ENCODE data around the gene ENTPD6.

Gene ENTPD6

DNA sequence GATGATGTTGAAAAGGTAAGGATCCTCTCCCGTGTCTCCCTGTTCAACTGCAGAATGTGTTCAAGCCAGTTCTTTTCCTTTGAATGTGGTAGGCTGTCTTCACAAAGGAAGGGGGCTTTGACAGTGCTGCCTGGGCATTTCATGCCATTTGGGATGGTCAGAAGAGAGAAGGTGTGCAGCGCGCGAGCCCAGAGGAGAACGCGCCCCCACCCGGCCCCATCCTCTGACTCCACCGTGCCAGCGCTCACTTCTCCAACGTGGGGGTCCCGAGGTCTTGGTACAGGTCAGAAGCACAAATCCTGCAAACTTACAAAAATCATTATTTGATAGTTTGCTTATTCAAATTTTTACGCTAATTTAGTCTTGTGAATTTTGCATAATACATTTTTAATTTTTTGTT, 14.4 kb downstream of the ENTPD6 start:
- no peak for DNase-seq

DNA sequence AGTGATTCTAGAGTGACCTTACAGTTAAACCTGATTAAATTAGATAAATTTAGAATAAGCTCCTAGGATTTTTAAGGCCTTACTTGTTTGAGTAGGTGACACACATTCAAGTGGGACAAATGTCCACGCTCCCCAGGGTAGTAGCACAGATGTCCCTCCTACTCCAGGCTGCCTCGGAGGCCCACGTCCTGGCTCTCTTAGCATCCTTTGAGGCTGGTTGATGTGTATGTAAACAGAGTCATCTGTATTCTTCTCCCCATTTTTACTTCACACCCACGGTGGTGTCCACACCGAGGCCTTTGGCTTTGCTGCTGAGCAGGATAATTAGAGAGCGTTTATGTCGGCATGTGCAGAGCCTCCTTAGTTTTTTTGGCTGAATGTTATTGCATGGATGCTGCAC, 15.8 kb downstream of the ENTPD6 start:
- no peak for DNase-seq

DNA sequence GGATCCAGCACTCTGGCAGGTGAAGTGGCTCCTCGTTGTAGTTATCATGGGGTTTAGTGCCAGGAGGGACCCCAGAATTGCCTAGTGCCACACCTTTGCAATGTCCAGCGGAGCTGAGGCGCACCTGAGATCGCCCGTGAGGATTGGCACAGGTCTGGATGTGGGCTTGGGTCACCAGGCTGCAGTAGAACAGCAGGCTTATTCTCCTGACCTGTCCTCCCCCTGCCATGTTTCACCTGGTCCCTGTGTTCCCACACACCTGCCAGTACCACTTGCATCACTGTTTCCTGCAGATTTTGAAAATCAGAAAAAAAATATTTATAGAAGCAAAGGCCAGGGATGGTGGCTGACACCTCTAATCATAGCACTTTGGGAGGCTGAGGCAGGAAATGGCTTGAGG, 16.7 kb downstream of the ENTPD6 start:
- DNase-seq: no peak

DNA sequence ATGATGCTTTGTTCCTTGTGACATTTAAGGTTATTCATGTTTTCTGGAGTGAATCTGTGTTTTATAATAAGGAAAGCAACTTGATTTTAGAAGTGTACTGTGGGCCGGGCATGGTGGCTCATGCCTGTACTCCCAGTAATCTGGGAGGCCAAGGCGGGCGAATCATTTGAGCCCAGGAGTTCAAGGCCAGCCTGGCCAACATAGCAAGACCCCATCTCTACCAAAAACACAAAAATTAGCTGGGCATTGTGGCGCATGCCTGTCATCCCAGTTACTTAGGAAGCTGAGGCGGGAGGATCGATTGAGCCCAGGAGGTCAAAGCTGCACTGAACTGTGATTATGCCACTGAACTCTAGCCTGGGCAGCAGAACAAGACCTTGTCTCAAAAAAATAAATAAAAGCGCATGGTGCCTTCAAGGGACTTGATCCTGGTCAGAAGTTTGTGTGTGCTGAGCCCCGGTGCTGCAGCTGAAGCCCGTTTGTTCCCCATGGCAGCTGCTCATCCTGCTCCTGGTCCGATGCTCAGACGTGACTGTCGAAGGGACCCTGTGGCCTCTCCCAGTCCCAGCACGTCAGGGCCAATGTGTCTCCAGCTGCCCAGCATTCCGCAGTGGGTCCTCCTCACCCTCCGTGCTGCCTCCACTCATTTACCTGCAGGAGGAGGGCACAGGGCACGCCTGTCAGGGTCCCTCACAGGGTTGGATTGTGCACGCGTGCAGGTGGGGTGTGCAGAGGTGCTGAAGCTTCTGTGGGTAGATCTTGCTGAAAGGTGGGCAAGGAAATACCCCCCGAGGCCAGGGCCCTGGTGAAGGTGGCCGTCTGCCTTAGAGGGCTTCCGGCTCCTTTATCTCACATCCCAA, 18.3 kb downstream of the ENTPD6 start:
- DNase-seq: no peak

DNA sequence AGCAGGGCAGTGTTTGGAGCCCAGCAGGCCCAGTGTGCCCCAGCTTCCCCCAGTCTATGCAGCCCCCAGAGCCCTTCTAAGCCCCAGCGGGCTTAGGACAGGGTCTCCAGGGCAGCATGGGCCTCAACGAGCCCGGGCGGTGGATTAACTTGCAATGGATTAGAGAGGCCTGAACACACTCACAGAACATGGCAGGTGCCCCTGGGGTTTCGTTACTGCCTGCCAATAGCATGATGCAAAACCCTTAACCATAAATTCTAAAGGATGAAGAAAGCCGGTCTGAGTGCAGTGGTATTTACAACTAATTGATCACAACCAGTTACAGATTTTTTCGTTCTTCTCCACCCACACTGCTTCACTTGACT, 18.9 kb downstream of the ENTPD6 start:
- no peak for DNase-seq

DNA sequence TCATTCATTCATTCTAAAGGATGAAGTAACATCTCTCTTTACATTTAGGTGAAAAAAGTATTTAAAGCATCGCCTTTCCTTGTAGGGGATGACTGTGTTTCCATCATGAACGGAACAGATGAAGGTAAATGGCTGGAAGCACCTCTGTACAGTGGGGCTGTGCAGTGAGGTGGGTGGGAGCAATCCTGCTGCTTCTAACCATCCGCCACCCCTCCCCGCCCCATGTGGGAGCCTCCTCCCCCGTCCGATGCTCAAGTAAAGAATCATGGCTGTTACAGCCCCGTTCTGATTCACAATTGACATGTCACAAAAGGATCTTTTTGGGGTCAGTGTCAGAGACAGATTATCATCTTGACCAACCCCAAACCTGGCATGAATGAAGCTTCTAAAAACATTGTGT, 19.3 kb downstream of the ENTPD6 start:
- no peak for DNase-seq

DNA sequence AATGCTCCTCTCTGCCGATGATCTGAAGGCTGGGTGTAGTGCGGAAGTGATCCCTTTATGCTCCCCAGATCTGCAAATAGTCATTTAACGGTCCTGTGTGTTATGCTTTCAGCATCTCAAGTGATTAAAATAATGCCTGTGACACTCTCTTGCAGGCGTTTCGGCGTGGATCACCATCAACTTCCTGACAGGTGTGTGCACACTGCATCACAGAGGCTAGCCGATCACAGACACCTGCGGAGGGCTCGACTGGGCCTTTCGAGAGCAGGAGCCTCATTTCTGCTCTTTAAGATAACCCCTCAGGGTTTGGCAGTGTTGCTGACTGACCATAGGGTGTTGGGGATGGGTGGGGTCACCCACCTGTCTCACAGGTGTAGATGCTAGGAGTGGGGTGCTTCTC, 20.0 kb downstream of the ENTPD6 start:
- DNase-seq: no peak

DNA sequence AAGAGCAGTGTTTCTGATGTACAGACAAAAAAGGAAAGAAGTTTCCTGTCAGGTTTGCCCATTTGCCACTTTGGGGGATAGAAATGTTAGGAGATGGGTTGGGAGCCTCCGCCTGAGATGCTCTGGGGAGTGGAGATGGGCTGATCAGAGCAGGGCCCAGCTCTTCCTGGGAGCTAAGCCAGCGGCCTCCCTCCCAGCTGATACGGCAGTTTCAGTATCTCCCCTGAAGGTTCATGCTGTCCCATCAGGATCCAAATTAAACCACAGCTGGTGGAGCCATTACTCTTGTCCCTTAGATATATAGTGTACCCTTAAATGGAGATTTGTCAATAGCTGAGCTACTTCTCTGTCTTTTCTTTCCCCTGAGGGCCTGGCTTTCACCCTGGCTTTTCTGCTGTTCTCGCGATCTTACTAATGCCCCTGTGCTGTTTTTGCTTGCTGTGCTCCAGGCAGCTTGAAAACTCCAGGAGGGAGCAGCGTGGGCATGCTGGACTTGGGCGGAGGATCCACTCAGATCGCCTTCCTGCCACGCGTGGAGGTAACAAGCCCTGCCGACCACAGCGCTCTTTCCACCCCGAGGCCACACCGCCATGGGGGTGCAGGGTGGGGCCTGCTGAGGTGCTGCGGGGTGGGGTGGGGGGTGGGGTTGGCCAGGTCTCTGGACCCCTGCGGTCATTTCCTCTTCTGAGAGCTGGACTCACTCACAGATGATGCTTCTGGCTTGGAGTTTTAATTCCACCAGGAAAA, 20.9 kb downstream of the ENTPD6 start:
- no peak for DNase-seq

DNA sequence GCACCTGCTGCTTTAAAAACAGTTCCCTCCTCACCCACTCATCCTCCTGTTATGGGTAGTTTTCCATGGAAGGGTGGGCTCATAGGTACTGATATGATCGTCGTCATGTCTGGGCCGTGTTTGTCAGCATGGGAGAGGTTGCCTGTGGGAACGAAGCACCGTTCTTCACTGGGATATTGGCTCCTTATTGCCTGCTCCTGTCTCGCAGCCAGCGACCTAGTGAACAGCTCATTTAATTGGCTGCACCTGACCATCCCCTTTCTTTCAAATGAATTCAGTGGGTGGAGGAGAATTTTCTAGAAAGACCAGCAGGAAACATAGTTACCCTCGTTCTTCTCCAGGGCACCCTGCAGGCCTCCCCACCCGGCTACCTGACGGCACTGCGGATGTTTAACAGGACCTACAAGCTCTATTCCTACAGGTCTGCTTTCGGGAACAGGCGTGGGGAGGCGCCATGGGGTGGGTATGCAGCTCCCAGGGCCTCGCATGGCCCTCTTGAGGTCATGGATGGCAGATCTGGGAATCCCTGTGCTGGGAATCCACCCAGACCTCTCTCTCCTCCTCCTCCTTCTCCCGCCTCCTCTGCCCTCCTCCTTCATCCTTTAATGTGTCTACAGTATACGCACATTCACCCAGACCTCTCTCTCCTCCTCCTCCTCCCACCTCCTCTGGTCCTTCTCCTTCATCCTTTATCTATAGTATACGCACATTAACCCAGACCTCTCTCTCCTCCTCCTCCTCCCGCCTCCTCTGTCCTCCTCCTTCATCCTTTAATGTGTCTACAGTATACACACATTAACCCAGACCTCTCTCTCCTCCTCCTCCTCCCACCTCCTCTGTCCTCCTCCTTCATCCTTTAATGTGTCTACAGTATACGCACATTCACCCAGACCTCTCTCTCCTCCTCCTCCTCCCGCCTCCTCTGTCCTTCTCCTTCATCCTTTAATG, 21.9 kb downstream of the ENTPD6 start:
- DNase-seq: no peak

DNA sequence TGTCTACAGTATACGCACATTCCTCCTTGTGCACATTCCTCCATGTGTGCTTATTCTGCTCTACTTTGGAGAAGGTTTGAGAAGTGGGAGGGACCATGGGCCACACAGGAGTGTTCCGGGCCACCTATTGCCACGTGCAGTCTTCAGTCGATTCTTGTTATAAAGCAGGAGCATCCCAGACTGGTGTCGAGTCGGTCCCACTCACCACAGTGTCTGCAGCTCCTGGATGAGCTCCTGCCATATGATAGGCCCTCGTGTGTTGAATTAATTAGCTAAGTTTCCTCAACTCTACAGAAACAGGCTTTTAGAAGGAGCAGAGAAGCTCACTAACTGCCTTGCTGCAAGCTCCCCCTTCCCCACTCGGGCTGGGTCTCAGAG, 22.6 kb downstream of the ENTPD6 start:
- no peak for DNase-seq

DNA sequence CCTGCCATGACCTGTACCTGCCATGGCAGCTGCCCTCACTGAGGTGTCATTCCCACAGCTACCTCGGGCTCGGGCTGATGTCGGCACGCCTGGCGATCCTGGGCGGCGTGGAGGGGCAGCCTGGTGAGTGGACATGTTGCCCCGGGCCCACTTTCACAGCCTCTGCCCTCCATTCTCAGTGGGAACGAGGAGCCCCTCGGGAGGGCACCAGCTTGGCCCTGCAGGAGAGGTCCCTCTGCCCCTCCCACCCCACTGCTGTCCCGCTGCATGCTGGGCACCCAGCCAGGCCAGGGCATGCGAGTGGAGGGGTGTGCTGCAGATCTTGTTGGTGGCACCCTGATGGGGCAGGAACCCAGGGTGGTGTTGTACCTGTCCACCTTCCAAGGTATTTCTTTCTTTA, 23.0 kb downstream of the ENTPD6 start:
- no peak for DNase-seq

DNA sequence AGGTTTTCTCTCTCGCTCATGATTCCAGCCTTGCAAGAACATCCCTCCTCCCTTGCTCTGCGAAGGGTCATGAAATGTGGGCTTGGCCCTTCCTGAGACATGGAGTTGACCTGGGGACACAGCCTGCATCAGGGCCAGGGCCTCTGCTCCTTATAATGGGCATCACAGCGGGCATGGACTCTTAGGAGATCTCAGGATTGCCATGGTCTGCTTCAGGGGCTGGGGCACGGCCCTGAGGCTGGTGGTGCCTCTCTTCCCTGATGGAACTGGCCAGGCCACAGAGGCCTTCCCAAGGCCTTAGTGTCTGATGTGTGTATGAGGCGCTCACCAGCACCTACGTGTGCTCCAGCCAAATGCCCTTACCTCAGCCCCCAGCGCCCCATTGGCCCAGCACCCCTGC, 23.9 kb downstream of the ENTPD6 start:
- DNase-seq: no peak

DNA sequence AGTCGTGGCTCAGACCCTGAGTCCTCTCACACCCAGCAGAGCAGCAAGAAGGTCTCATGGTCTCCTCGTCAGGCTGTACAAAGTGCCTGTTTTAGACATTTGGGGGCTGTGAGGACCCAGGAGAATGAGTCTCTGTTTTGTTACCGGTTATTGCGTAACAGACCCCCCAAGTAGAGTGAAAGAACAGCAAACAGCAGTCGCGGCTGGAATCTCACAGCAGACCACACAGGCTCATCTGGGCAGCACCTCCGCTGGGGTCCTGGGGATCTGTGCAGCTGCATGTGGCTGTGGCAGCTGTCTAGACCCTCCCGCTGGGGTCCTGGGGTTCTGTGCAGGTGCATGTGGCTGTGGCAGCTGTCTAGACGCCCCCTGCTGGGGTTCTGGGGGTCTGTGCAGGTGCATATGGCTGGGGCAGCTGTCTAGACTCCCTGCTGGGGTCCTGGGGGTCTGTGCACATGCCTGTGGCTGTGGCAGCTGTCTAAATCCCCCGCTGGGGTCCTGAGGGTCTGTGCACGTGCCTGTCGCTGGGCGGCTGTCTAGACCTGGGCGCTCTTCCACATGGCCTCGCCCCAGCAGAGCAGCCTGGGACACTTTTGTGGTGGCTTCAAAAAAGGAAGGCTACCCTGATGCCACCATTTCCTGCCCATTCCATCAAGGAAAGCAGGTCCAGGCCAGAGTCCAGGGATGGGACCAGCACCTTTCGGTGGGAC, 24.7 kb downstream of the ENTPD6 start:
- DNase-seq: no peak

DNA sequence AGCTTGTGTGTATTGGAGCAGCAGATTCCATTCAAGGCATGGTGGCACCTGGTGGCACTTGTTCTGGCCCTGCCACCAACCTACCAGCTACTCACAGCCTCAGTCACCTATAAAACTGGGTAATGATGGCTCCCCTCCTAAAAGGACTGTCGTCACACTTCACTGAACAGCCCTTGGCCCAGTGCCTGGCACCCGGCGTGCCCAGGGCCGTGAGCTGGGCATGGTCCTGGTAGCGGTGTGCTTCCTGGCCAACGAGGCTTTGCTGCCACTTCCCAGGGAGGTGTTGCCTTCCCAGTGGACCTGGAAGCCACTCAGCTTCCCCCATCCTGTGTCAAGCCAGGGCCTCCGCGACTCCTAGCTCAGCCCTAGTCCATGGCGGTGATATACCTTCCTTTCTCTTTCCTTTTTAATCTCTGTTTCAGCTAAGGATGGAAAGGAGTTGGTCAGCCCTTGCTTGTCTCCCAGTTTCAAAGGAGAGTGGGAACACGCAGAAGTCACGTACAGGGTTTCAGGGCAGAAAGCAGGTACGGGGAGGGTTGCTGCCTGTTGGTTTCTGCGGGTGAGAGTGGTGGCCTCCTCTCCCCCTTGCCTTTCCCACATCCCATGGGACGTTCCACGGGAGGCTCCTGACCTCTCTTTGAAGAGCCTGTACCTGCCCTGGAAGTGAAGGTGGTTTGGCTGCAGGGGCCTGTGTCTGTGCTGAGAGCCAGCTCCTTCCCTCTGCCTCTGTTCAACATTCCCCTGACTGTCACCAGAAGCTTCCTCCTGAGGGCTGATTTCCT, 25.5 kb downstream of the ENTPD6 start:
- no peak for DNase-seq

DNA sequence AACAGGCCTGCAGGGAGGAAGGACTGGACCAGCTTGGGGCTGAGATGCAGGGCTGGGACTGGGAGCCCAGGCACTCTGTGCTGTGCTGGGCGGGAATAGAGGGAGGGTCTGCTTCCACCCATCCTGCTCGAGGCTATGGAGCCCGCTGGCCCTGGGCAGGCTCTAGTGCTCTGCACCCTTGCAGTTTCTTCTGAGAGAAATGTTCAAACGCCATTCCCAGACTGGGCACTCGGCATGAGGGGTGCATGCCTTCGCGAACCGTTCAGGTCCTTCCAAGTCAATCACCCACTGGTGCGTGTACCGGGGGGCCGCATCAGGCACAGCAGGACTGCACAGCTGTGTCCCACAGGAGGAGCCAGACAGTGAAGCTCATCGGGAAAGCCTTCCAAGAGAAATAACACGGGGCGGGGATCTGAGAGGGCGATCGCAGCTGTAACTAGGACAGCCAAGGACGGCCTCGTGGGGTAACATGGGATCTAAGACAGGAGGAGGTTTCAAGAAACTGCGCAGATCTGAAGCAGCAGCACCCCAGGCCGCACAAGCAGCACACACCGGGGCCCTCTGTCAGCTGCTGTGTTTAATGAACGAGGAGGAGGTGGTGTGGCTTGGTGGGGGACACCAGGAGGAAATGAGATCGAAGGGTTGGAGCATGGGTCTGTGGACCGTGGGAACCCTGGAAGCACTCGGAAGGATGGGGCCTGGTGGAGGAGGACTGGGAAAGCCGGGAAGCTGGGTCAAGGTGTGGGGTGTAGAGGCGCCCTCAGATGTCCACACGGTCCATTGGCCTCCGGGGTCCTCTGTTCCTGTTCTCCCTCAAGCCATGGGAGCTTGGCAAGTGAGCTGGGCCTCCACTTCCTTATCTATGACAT, 26.3 kb downstream of the ENTPD6 start:
- no peak for DNase-seq

DNA sequence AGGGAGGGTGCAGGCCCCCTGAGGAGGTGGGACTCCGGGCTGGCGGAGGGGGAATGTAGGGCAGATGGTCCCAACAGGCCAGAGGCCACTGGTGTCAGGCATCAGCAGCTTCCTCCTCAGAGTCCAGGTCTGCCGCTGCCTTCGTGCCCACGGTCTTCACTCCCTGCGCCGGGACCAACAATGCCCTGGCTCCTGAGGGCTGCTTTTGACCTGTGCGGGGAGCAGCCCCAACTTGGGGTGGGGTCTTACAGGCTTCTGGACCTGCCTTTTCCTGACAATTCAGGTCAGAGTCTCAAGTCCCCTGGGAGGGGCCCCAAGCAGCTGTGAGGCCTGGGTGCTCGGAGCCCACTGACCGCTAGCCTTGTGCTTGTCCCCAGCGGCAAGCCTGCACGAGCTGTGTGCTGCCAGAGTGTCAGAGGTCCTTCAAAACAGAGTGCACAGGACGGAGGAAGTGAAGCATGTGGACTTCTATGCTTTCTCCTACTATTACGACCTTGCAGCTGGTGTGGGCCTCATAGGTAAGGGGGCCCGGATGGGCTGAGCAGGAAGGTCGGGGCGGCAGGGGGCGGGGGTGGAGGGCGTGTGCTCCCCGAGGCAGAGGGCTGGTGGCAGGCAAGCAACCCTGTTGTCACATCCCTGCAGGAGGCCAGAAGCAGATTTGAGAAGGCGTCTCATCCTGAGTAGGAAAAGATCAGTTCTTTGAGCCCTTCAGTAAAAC, 27.1 kb downstream of the ENTPD6 start:
- DNase-seq: no peak

DNA sequence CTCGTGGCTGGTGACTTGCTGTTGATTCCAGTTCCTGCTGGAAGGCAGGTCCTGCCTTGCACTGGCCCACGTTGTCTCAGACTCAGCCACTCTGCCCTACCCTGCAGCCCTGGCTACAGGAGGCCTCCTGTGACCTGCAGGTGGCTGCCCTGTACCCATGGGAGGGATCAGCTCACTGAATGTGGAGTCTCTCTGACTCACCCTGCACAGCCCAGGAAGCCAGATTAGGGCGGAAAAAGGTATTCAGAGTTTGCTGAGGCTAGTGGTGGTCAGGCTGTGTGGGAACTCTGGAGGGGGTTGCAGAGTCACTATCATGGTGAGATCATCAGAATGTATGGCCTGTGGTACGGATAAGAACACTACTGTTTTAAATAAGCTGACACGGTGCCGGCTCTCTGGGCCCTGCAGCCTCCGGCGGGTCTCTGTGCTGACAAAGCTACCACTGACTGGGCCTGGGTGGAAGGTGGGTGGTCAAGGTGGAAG, 27.7 kb downstream of the ENTPD6 start:
- DNase-seq: no peak

DNA sequence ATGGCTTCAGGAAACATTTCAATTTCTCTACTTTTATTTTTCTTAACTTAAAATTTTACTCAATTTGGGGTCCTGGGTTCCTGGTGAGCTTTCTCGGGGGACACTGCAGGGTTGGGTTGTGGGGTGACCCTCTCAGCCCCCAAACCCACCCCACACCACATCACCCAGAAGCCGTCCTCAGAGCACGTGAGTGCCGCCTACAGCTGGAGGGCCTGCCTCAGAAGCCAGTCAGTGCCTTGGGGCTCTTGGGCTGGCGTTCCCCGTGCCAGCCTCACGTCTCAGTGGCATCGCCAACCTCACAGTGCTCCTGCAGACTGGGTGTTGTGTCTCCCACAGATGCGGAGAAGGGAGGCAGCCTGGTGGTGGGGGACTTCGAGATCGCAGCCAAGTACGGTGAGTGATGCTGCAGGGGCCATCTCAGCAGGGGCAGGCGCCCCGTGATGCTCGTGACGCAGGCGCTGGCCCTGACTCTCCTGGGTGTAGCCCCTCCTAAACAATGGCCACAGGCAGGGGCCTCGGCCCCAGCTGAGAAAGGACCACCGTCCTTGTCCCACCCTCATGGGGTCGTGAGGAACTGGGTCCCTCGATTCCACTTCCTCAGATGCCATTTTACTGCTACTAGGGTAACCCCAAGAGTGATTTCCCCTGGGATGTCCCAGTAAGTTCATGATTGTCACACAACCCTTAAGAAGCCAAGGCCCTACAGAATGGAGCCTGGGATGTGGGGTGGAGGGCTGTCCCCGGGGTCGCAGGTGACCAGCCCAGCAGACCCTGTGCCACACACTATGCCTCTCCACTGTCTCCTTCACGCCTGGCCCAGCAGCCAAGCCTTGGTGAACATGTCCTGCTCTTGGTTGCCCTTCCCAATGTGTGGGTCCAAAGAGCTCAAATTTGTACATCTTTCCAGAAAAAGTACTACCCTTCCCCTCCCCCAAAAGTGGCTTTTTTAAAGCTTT, 28.5 kb downstream of the ENTPD6 start:
- no peak for DNase-seq

DNA sequence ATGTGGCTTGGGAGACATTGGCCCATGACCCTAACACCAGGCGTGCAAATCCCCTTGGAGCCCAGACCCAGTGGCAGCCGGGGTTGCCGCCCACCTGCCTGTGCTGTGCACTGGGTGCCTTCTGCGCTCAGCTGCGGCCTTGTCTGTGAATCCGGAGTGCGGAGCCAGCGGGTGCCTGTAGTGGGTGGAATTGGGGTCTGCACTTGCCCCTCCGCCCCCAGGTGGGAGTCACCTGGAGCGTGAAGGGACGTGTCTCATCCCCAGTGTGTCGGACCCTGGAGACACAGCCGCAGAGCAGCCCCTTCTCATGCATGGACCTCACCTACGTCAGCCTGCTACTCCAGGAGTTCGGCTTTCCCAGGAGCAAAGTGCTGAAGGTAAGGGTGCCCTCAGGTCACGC, 29.4 kb downstream of the ENTPD6 start:
- no peak for DNase-seq
